ENCODE data around the gene ZNF302. TPM values are rescaled to one million over a fixed set of nuclear protein-coding genes. Genes with fewer than 3 reads are reported as not detected.

The ZNF302 gene
- total RNA-seq, 1 donor from 2014 or later, result 74.5 TPM

DNA sequence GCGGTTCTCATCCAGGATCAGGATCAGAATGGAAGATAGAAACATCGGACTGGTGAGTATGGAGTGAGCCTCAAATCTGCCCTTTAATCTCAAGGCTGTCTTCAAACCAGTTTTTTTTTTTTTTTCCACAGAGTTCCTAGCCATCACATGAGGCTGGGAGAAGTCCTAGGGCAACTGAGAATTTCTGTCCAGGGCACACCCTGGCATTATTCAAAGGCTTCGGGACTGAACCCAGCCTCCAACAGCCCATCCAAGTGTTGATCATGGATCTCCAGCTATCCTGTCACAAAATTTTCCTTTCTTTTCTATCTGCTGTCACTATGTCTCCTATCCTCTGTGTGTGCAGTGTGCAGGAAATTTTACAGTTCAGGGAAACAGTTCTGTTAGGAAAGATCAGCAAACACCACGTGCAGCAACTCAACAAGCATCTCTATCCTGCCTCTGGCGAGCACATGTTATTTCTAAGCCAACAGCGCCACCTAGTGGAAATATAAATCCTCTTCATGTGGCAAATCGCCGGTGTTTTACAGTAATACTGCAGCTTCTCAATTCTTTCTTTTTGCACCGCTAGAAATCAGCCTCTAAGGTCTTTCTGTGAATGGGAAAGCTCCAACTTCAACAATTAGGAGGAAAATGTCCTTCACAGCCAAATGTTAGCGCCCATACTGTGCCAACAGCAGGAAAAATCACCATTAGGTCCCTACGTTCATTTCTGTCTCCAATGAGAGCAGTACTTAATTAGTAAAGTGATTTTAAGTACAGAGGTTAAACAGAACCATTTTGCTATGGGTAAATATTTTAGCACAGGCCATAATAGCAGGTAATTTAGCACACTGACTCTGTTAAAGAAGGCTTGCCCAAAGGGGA, 35.1 kb downstream of the ZNF302 start:
- peaks cover 3% of the 10 kb centered on the region for H3K27me3 ChIP-seq

DNA sequence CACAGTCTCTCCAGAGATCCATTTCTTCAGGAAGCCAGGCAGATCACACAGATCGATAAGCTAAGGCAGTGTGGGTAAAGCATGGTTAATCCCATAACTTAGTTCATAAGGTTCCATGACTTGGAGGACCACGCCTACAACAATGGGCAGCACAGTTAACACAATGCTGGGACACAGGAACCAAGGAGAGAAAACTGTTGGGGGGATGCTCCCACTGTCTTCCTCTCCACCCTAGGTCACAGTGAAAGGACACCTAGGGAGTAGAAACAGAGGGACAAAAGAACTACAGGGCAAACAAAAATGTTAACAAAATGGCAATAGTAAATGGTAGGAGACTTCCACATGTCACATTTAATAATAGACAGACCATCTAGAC, 35.8 kb downstream of the ZNF302 start:
- TF ChIP-seq EZH2 (IDR thresholded peaks at IDR 0.05) (no peak), EZH2phosphoT487 (IDR thresholded peaks at IDR 0.05) (no peak)
- TF ChIP-seq, protein P1, sequence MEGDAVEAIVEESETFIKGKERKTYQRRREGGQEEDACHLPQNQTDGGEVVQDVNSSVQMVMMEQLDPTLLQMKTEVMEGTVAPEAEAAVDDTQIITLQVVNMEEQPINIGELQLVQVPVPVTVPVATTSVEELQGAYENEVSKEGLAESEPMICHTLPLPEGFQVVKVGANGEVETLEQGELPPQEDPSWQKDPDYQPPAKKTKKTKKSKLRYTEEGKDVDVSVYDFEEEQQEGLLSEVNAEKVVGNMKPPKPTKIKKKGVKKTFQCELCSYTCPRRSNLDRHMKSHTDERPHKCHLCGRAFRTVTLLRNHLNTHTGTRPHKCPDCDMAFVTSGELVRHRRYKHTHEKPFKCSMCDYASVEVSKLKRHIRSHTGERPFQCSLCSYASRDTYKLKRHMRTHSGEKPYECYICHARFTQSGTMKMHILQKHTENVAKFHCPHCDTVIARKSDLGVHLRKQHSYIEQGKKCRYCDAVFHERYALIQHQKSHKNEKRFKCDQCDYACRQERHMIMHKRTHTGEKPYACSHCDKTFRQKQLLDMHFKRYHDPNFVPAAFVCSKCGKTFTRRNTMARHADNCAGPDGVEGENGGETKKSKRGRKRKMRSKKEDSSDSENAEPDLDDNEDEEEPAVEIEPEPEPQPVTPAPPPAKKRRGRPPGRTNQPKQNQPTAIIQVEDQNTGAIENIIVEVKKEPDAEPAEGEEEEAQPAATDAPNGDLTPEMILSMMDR (IDR thresholded peaks at IDR 0.05), result no peak
- H4K20me1 ChIP-seq (ENCODE audit: low read depth), result no peaks in the 10 kb centered on the region
- H3K27ac ChIP-seq, result no peak overlapping the region
- H3K4me1 ChIP-seq, result no peaks in the 10 kb centered on the region
- peaks cover 6% of the 10 kb centered on the region for H3K36me3 Mint-ChIP-seq
- no peak for DNase-seq (ENCODE audit: low spot score)
- H3F3A ChIP-seq (ENCODE audit: low read depth), result no peaks in the 10 kb centered on the region
- H3K4me2 ChIP-seq, result no peak overlapping the region
- peaks cover 3% of the 10 kb centered on the region for H3K27me3 ChIP-seq
- no peak overlapping the region for H2AFZ ChIP-seq (replicated peaks)
- H3K4me1 Mint-ChIP-seq, result no peaks in the 10 kb centered on the region
- H3K27ac Mint-ChIP-seq, result no peak overlapping the region
- H3K36me3 ChIP-seq, result peaks cover 6% of the 10 kb centered on the region
- H3K9ac ChIP-seq, result no peak overlapping the region
- H3K4me3 Mint-ChIP-seq, result no peak overlapping the region
- peaks cover 23% of the 10 kb centered on the region for H3K9me3 ChIP-seq (ENCODE audit: low read depth)
- no peaks in the 10 kb centered on the region for H3K79me2 ChIP-seq (ENCODE audit: low read depth)
- H3K27me3 Mint-ChIP-seq (ENCODE audit: insufficient read depth, low read depth), result peaks cover 2% of the 10 kb centered on the region
- H3K9me3 Mint-ChIP-seq, result peaks cover 52% of the 10 kb centered on the region
- no peak overlapping the region for H3K4me3 ChIP-seq

More for the DNA sequence above, 35.1 kb downstream of the ZNF302 start:
- Mint-ChIP-seq H3K36me3 (peaks cover 6% of the 10 kb centered on the region), H3K27ac (no peak overlapping the region), H3K4me3 (no peak overlapping the region), H3K9me3 (peaks cover 51% of the 10 kb centered on the region), H3K27me3 (ENCODE audit: insufficient read depth, low read depth) (peaks cover 2% of the 10 kb centered on the region), H3K4me1 (no peaks in the 10 kb centered on the region)
- H3K4me3 ChIP-seq, result no peak overlapping the region
- peaks cover 23% of the 10 kb centered on the region for H3K9me3 ChIP-seq (ENCODE audit: low read depth)
- TF ChIP-seq, protein P1 (IDR thresholded peaks at IDR 0.05), result peak; percentile 73
- TF ChIP-seq EZH2phosphoT487 (IDR thresholded peaks at IDR 0.05), result no peak
- H2AFZ ChIP-seq (replicated peaks), result no peak overlapping the region
- no peaks in the 10 kb centered on the region for H3K79me2 ChIP-seq (ENCODE audit: low read depth)
- no peak overlapping the region for H3K4me2 ChIP-seq
- H3K4me1 ChIP-seq, result no peaks in the 10 kb centered on the region
- H3K36me3 ChIP-seq, result peaks cover 6% of the 10 kb centered on the region
- H3F3A ChIP-seq (ENCODE audit: low read depth), result no peaks in the 10 kb centered on the region
- H3K27ac ChIP-seq, result no peak overlapping the region
- H3K9ac ChIP-seq, result no peak overlapping the region
- peak; percentile 86 for DNase-seq (ENCODE audit: low spot score)
- H4K20me1 ChIP-seq (ENCODE audit: low read depth), result no peaks in the 10 kb centered on the region

DNA sequence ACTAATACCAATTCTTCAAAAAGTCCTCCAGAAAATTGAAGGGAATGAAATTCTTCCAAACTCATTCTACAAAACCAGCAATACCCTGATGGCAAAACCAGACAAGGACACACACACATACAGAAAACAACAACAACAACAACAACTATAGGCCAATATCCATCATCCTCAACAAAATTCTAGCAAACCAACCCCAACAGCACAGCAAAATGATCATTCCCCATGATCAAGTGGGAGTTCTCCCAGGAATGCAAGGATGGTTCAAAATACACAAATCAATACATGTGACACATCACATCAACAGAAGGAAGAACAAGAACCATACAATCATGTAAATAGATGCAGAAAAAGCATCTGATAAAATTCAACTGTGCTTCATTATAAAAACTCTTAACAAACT, 37.9 kb downstream of the ZNF302 start:
- H3K27ac ChIP-seq, result no peak overlapping the region
- Mint-ChIP-seq H3K36me3 (peaks cover 6% of the 10 kb centered on the region), H3K27me3 (ENCODE audit: insufficient read depth, low read depth) (peaks cover 2% of the 10 kb centered on the region), H3K9me3 (peaks cover 49% of the 10 kb centered on the region), H3K4me3 (no peak overlapping the region), H3K27ac (no peak overlapping the region), H3K4me1 (no peaks in the 10 kb centered on the region)
- no peak for DNase-seq (ENCODE audit: low spot score)
- H4K20me1 ChIP-seq (ENCODE audit: low read depth), result no peaks in the 10 kb centered on the region
- H3K9me3 ChIP-seq (ENCODE audit: low read depth), result peaks cover 23% of the 10 kb centered on the region
- H3K4me2 ChIP-seq, result no peak overlapping the region
- no peaks in the 10 kb centered on the region for H3K4me1 ChIP-seq
- no peaks in the 10 kb centered on the region for H3F3A ChIP-seq (ENCODE audit: low read depth)
- H3K79me2 ChIP-seq (ENCODE audit: low read depth), result no peaks in the 10 kb centered on the region
- H3K36me3 ChIP-seq, result peaks cover 6% of the 10 kb centered on the region
- no peak overlapping the region for H3K9ac ChIP-seq
- H3K27me3 ChIP-seq, result peaks cover 3% of the 10 kb centered on the region
- H2AFZ ChIP-seq (replicated peaks), result no peak overlapping the region
- TF ChIP-seq, protein P1 (IDR thresholded peaks at IDR 0.05), result no peak
- no peak overlapping the region for H3K4me3 ChIP-seq
